AG04450 (cell line): ENCODE measurements around the gene PGF. TPM values are rescaled to one million over a fixed set of nuclear protein-coding genes. Genes with fewer than 3 reads are reported as not detected.
"Not testable (repeated sequence)": the region's sequence is repeated elsewhere in the genome, so short reads cannot be mapped to it uniquely, and the experiment has no call there.

Experiments
- CTCF ChIA-PET: fragments of 300-600, 350-600 bp; formaldehyde crosslinking; extraction: SDS; loops from one replicate; lab custom pipeline; 2022; ENCODE audit warnings: antibody characterized with exemption, inconsistent platforms; lab: Charles Lee
- POLR2A ChIA-PET: fragments of 350-600 bp; formaldehyde crosslinking; extraction: SDS; loops from one replicate; lab custom pipeline; 2021; ENCODE audit warnings: antibody characterized with exemption, inconsistent platforms; lab: Yijun Ruan, JAX
- DNase-seq: peaks from one replicate; pipeline ENCODE4 v3.0.0-alpha.2; 2011; ENCODE audit warnings: low read depth, low spot score
- H3K27ac ChIP-seq: one replicate; pipeline ENCODE4 v1.5.1; 2012; ENCODE audit warnings: low read depth, low read length, control low read depth
- H3K27me3 ChIP-seq: one replicate; pipeline ENCODE4 v1.6.0; 2012; ENCODE audit warnings: low read length; ENCODE audit not compliant: control insufficient read depth, insufficient read depth
- H3K4me3 ChIP-seq: 2 replicates; pipeline ENCODE4 v1.5.1; 2011; ENCODE audit warnings: mild to moderate bottlenecking, low read depth, low read length, control low read depth
- H3K9me3 ChIP-seq: 2 replicates; pipeline ENCODE4 v1.5.1; 2012; ENCODE audit warnings: low read length; ENCODE audit not compliant: control insufficient read depth, insufficient read depth
- CTCF ChIP-seq: IDR thresholded peaks from 2 replicates; pipeline ENCODE4 v1.5.1; 2011; ENCODE audit warnings: low read depth, low read length, control low read depth, inconsistent platforms
- polyA plus RNA-seq: library from polyadenylated mRNA; depleted of rRNA; stranded (reverse); fragments of >200 nt; gene quantifications from 2 replicates; pipeline ENCODE4 v1.2.3, GENCODE V29; 2011

The PGF gene
- polyA plus RNA-seq, 1 experiment, result 0.63 TPM

GRCh38 chr14:74936151-74936550, 19.2 kb downstream of the PGF start:
- ChIA-PET CTCF (interaction anchor here (1.5 to 2.2 kb wide), 2 partner anchors 9 to 152 kb away, joined by 5 to 7 read pairs; no protein-coding TSS in a partner anchor), POLR2A (no interaction called here)
- no peaks in the 10 kb centered on the region for H3K27me3 ChIP-seq
- no peak for TF ChIP-seq CTCF
- no peak overlapping the region for H3K27ac ChIP-seq
- no peak for DNase-seq
- H3K9me3 ChIP-seq, result no peaks in the 10 kb centered on the region; the same call in 1 of the 2 replicates
- H3K4me3 ChIP-seq, result no peak overlapping the region

- DNase-seq, result no peak
- ChIA-PET POLR2A (interaction anchor here (0.7 kb wide), 1 partner anchor 75 kb away, joined by 4 read pairs; no protein-coding TSS in a partner anchor), CTCF (interaction anchor here (1.1 to 2.2 kb wide), 2 partner anchors 30 to 153 kb away, joined by 5 read pairs; no protein-coding TSS in a partner anchor)
- no peaks in the 10 kb centered on the region for H3K27me3 ChIP-seq
- H3K9me3 ChIP-seq, result no peaks in the 10 kb centered on the region; the same call in 1 of the 2 replicates
- TF ChIP-seq CTCF, result no peak
- H3K4me3 ChIP-seq, result no peak overlapping the region
- no peak overlapping the region for H3K27ac ChIP-seq
These were observed 20.1 kb downstream of the PGF start for GRCh38 chr14:74935360-74935680.

GRCh38 chr14:74934476-74935359, 20.7 kb downstream of the PGF start:
- no peak overlapping the region for H3K27ac ChIP-seq
- no peaks in the 10 kb centered on the region; the same call in 1 of the 2 replicates for H3K9me3 ChIP-seq
- no peak for TF ChIP-seq CTCF
- ChIA-PET POLR2A (interaction anchor here (0.7 kb wide), 1 partner anchor 74 kb away, joined by 4 read pairs; no protein-coding TSS in a partner anchor), CTCF (interaction anchor here (1.0 to 1.9 kb wide), 5 partner anchors 11 to 154 kb away, joined by 4 to 9 read pairs (median 6); no protein-coding TSS in a partner anchor)
- H3K4me3 ChIP-seq, result no peak overlapping the region
- H3K27me3 ChIP-seq, result no peaks in the 10 kb centered on the region
- no peak for DNase-seq

- ChIA-PET CTCF (interaction anchor here (1.0 to 1.9 kb wide), 5 partner anchors 11 to 154 kb away, joined by 4 to 9 read pairs (median 6); no protein-coding TSS in a partner anchor), POLR2A (no interaction called here)
- H3K4me3 ChIP-seq, result no peak overlapping the region
- H3K27ac ChIP-seq, result no peak overlapping the region
- TF ChIP-seq CTCF, result no peak
- DNase-seq, result no peak
- no peaks in the 10 kb centered on the region; the same call in 1 of the 2 replicates for H3K9me3 ChIP-seq
- no peaks in the 10 kb centered on the region for H3K27me3 ChIP-seq
These were observed 21.4 kb downstream of the PGF start for GRCh38 chr14:74934041-74934440.

- CTCF ChIA-PET, result interaction anchor here (0.8 to 1.9 kb wide), 2 partner anchors 12 to 156 kb away, joined by 4 to 9 read pairs; no protein-coding TSS in a partner anchor
- DNase-seq, H3K9me3 ChIP-seq, H3K27me3 ChIP-seq, H3K27ac ChIP-seq, H3K4me3 ChIP-seq, POLR2A ChIA-PET: not testable (repeated sequence)
These were observed 22.5 kb downstream of the PGF start for GRCh38 chr14:74932936-74933335.
